H1 (cell line): ENCODE results near the gene R3HDM1. TPM values are rescaled to one million over a fixed set of nuclear protein-coding genes. Genes with fewer than 3 reads are reported as not detected.

Experiments
- CTCF ChIA-PET: fragments of 300-600 bp; sonication (Branson Sonifier 250); formaldehyde crosslinking; loops from one replicate; lab custom pipeline; 2021; ENCODE audit not compliant: partially characterized antibody; lab: Charles Lee
- POLR2A ChIA-PET: fragments of 300-600 bp; sonication (Branson Sonifier 250); formaldehyde crosslinking; loops from one replicate; lab custom pipeline; 2021; ENCODE audit warnings: inconsistent platforms; ENCODE audit not compliant: partially characterized antibody; lab: Charles Lee
- DNase-seq, 2 experiments: peaks; one replicate each; pipeline versions ENCODE4 v3.0.0 to v3.0.0-alpha.2; 2010 to 2022; ENCODE audit warnings: low spot score in 2 of 2, low read depth in 1 of 2, mixed read lengths in 1 of 2
- FAIRE-seq: peaks from 2 replicates; lab custom pipeline; 2011; peaks lifted over from hg19 to GRCh38; lab: Jason Lieb, UNC
- H2AFZ ChIP-seq: 2 replicates; pipeline ENCODE4 v1.8.1; 2012; ENCODE audit warnings: low read length, inconsistent platforms
- H2AK5ac ChIP-seq: 2 replicates; pipeline ENCODE4 v1.6.1; 2013; ENCODE audit warnings: low read depth, low read length
- H2BK120ac ChIP-seq: replicated peaks from 2 replicates; pipeline ENCODE3; 2013; ENCODE audit warnings: low read depth, low read length, inconsistent platforms
- H2BK12ac ChIP-seq: 2 replicates; pipeline ENCODE4 v1.6.1; 2013; ENCODE audit warnings: low read depth, low read length
- H2BK15ac ChIP-seq: 2 replicates; pipeline ENCODE4 v1.6.1; 2013; ENCODE audit warnings: low read length
- H2BK20ac ChIP-seq: 2 replicates; pipeline ENCODE4 v1.6.1; 2013; ENCODE audit warnings: low read length
- H2BK5ac ChIP-seq: 2 replicates; pipeline ENCODE4 v1.6.1; 2013; ENCODE audit warnings: low read depth, low read length
- H3K14ac ChIP-seq: 2 replicates; pipeline ENCODE4 v1.6.1; 2013; ENCODE audit warnings: inconsistent platforms; ENCODE audit not compliant: insufficient read length
- H3K18ac ChIP-seq: 2 replicates; pipeline ENCODE4 v1.6.1; 2013; ENCODE audit warnings: low read length; ENCODE audit errors: extremely low read depth
- H3K23ac ChIP-seq: 2 replicates; pipeline ENCODE4 v1.6.1; 2013; ENCODE audit warnings: inconsistent platforms; ENCODE audit not compliant: insufficient read length
- H3K23me2 ChIP-seq: 2 replicates; pipeline ENCODE4 v1.6.1; 2013; ENCODE audit warnings: low read depth, low read length
- H3K27ac ChIP-seq: 2 replicates; pipeline ENCODE4 v1.6.1; 2011; ENCODE audit warnings: low read depth, low read length, inconsistent platforms
- H3K27me3 ChIP-seq, 4 experiments: replicated peaks in 1 of 4; 1 replicate in 1 of 4; 2 replicates in 3 of 4; pipeline versions ENCODE4 v1.6.1 to v1.8.1; 2011 to 2013; ENCODE audit warnings: low read length in 3 of 4, mild to moderate bottlenecking in 3 of 4, inconsistent platforms in 2 of 4, mixed read lengths in 2 of 4, moderate library complexity in 1 of 4; ENCODE audit not compliant: control insufficient read depth in 3 of 4, insufficient read depth in 3 of 4; ENCODE audit errors: extremely low read depth in 1 of 4
- H3K36me3 ChIP-seq, 4 experiments: 2 replicates each; pipeline versions ENCODE4 v1.6.1 to v1.8.1; 2011 to 2013; ENCODE audit warnings: mild to moderate bottlenecking in 4 of 4, low read length in 3 of 4, moderate library complexity in 2 of 4, control low read depth in 1 of 4, inconsistent platforms in 1 of 4; ENCODE audit not compliant: insufficient read depth in 4 of 4, control insufficient read depth in 2 of 4
- H3K4ac ChIP-seq: replicated peaks from 2 replicates; pipeline ENCODE3; 2013; ENCODE audit warnings: low read length, low read depth, mixed read lengths, inconsistent platforms; ENCODE audit not compliant: insufficient read length
- H3K4me1 ChIP-seq, 4 experiments: replicated peaks in 1 of 4; 1 replicate in 1 of 4; 2 replicates in 3 of 4; pipeline versions ENCODE4 v1.6.1 to v1.8.1; 2011 to 2013; ENCODE audit warnings: low read length in 3 of 4, inconsistent platforms in 2 of 4, mixed read lengths in 1 of 4; ENCODE audit not compliant: insufficient read depth in 4 of 4, control insufficient read depth in 3 of 4
- H3K4me2 ChIP-seq, 2 experiments: 2 replicates each; pipeline versions ENCODE4 v1.6.1 to v1.8.1; 2011 to 2013; ENCODE audit warnings: low read depth in 2 of 2, low read length in 2 of 2, control low read depth in 1 of 2, inconsistent platforms in 1 of 2, mild to moderate bottlenecking in 1 of 2; ENCODE audit not compliant: insufficient read depth in 1 of 2
- H3K4me3 ChIP-seq, 4 experiments: fragments of 200-600, 300-600 bp in 1 of 4; sonication (generic), shearing (Covaris generic), sonication (Bioruptor Twin) in 1 of 4; 2 replicates each; pipeline versions ENCODE4 v1.5.1 to v1.8.1; 2011 to 2016; ENCODE audit warnings: low read length in 4 of 4, low read depth in 3 of 4, control low read depth in 2 of 4, inconsistent platforms in 2 of 4, mild to moderate bottlenecking in 2 of 4, mixed read lengths in 1 of 4, moderate library complexity in 1 of 4; ENCODE audit not compliant: insufficient read depth in 2 of 4; ENCODE audit errors: extremely low read depth in 1 of 4
- H3K56ac ChIP-seq: replicated peaks from 2 replicates; pipeline ENCODE3; 2013; ENCODE audit warnings: low read depth, mild to moderate bottlenecking, mixed read lengths, low read length, inconsistent platforms; ENCODE audit not compliant: insufficient read length
- H3K79me1 ChIP-seq: 2 replicates; pipeline ENCODE4 v1.6.1; 2013; ENCODE audit warnings: low read depth, low read length, control low read depth
- H3K79me2 ChIP-seq, 2 experiments: 2 replicates each; pipeline versions ENCODE4 v1.6.1 to v1.8.1; 2012 to 2013; ENCODE audit warnings: low read length in 2 of 2, mild to moderate bottlenecking in 2 of 2, inconsistent platforms in 1 of 2; ENCODE audit not compliant: insufficient read depth in 2 of 2, control insufficient read depth in 1 of 2
- H3K9ac ChIP-seq, 4 experiments: replicated peaks in 1 of 4; 1 replicate in 1 of 4; 2 replicates in 3 of 4; pipeline versions ENCODE4 v1.6.1 to v1.8.1; 2011 to 2013; ENCODE audit warnings: low read depth in 3 of 4, low read length in 3 of 4, control low read depth in 2 of 4, mild to moderate bottlenecking in 2 of 4, moderate library complexity in 2 of 4, inconsistent platforms in 1 of 4; ENCODE audit errors: extremely low read depth in 1 of 4
- H3K9me3 ChIP-seq, 2 experiments: 2 replicates each; pipeline versions ENCODE4 v1.6.1 to v1.8.1; 2012 to 2013; ENCODE audit warnings: mild to moderate bottlenecking in 2 of 2, moderate library complexity in 2 of 2, control low read depth in 1 of 2, inconsistent platforms in 1 of 2, low read depth in 1 of 2, low read length in 1 of 2, mixed read lengths in 1 of 2; ENCODE audit not compliant: insufficient read depth in 2 of 2
- H4K20me1 ChIP-seq, 2 experiments: replicated peaks in 1 of 2; 2 replicates each; pipeline versions ENCODE3 to v1.8.1; 2011 to 2013; ENCODE audit warnings: inconsistent platforms in 2 of 2, low read length in 2 of 2, mild to moderate bottlenecking in 1 of 2; ENCODE audit not compliant: insufficient read depth in 2 of 2, control insufficient read depth in 1 of 2
- H4K5ac ChIP-seq: 2 replicates; pipeline ENCODE4 v1.6.1; 2013; ENCODE audit warnings: low read length, low read depth, mixed read lengths, inconsistent platforms; ENCODE audit not compliant: insufficient read length
- H4K8ac ChIP-seq: 2 replicates; pipeline ENCODE4 v1.8.0; 2013; ENCODE audit warnings: mild to moderate bottlenecking, moderate library complexity, low read length, inconsistent platforms; ENCODE audit not compliant: insufficient read depth; ENCODE audit errors: extremely low read depth
- H4K91ac ChIP-seq: replicated peaks from 2 replicates; pipeline ENCODE3; 2013; ENCODE audit warnings: low read length, mixed read lengths, inconsistent platforms; ENCODE audit not compliant: insufficient read length
- BCL11A ChIP-seq, 2 experiments: IDR thresholded peaks; one replicate each; pipeline ENCODE4 v1.6.1; 2011; ENCODE audit warnings: low read depth in 2 of 2, low read length in 2 of 2, mild to moderate bottlenecking in 2 of 2
- CBX8 ChIP-seq: fragments of 300-800, 300-1000 bp; sonication (generic); IDR thresholded peaks from 2 replicates; pipeline ENCODE4 v1.7.1; 2016; ENCODE audit warnings: low read depth, low read length, borderline replicate concordance
- GTF2F1 ChIP-seq: IDR thresholded peaks from 2 replicates; pipeline ENCODE4 v1.6.1; 2012; ENCODE audit warnings: low read depth, low read length, improper control_type of control experiment, borderline replicate concordance
- PHF8 ChIP-seq: fragments of 200-600 bp; sonication (generic); conservative IDR thresholded peaks from 2 replicates; pipeline ENCODE4 v1.7.1; 2012; ENCODE audit warnings: low read depth, mild to moderate bottlenecking, inconsistent platforms, low read length, moderate library complexity
- POU5F1 ChIP-seq: IDR thresholded peaks from 2 replicates; pipeline ENCODE4 v1.6.1; 2011; ENCODE audit warnings: low read depth, mild to moderate bottlenecking, low read length, moderate library complexity
- SRF ChIP-seq: IDR thresholded peaks from 2 replicates; pipeline ENCODE4 v1.6.1; 2011; ENCODE audit warnings: mild to moderate bottlenecking, low read depth, low read length, moderate library complexity
- WGBS, 2 experiments: shearing (Covaris generic) in 1 of 2; methylation state at CpG; one replicate each; pipeline versions ENCODE4 v1.1.6 to v1.1.7; 2013 to 2015; ENCODE audit warnings: low lambda C conversion rate in 2 of 2, mixed read lengths in 2 of 2, inconsistent platforms in 1 of 2, low coverage in 1 of 2, missing lambda C conversion rate in 1 of 2; ENCODE audit not compliant: insufficient replicate concordance in 2 of 2, insufficient coverage in 1 of 2, insufficient read length in 1 of 2; ENCODE audit errors: extremely low coverage in 1 of 2, missing lambda C conversion rate in 1 of 2; 5-methylcytosine and 5-hydroxymethylcytosine counted together
- polyA plus RNA-seq, 7 experiments: library from polyadenylated mRNA; depleted of rRNA in 3 of 7; stranded (reverse) in 5 of 7; unstranded in 2 of 7; fragments of >200 nt in 5 of 7; fragments of 200-250 nt in 2 of 7; gene quantifications; 1 replicate in 5 of 7; 2 replicates in 1 of 7; 4 replicates in 1 of 7; pipeline versions ENCODE4 v1.2.1 to v1.2.3, GENCODE V29; 2011 to 2013; ENCODE audit warnings: missing spikeins in 2 of 7, mixed read lengths in 2 of 7
- total RNA-seq: library from RNA; stranded (reverse); fragmentation: NEBNext Ultra II Directional; extraction: Animal tissue kit (Norgen Biotek cat#: 25700); gene quantifications from 2 replicates; pipeline ENCODE4 v1.2.1, GENCODE V29; 2021

R3HDM1 gene
- total and polyA plus RNA-seq, 2 of the 8 experiments (the other 6 are each of a cell fraction or from before 2014, with no cell fraction given), result 77.7 to 120 TPM

- DNase-seq (no peak), FAIRE-seq (no peak)
- Histone ChIP-seq H3K23me2 (no peaks in the 10 kb centered on the region), H3K79me1 (no peaks in the 10 kb centered on the region), H3K9ac (no peak overlapping the region), H3K14ac (no peak overlapping the region), H4K8ac (no peak overlapping the region), H3K4ac (no peak overlapping the region), H3K79me2 (no peaks in the 10 kb centered on the region), H3K4me1 (no peaks in the 10 kb centered on the region), H3K4me2 (no peak overlapping the region), H2BK15ac (no peak overlapping the region), H3K27ac (no peak overlapping the region), H4K20me1 (no peaks in the 10 kb centered on the region), H3K18ac (no peak overlapping the region), H2BK12ac (no peak overlapping the region), H3K9me3 (no peaks in the 10 kb centered on the region), H2BK120ac (no peak overlapping the region), H2AFZ (no peak overlapping the region), H2BK5ac (no peak overlapping the region), H3K36me3 (peaks cover 0 to 13% (median 7%) of the 10 kb centered on the region in 4 experiments; a peak in 4 of 8 replicates), H2BK20ac (no peak overlapping the region), H3K4me3 (no peak overlapping the region), H3K56ac (no peak overlapping the region), H3K27me3 (no peaks in the 10 kb centered on the region), H2AK5ac (no peak overlapping the region), H4K5ac (no peak overlapping the region), H3K23ac (no peak overlapping the region), H4K91ac (no peak overlapping the region)
- POLR2A ChIA-PET, result interaction anchor here (0.7 to 1.6 kb wide), 2 partner anchors 13 to 14 kb away, joined by 3 to 6 read pairs; partner anchors contain the start of gene UBXN4
- CTCF ChIA-PET, result interaction anchor here (1.3 to 3.8 kb wide), 3 partner anchors 12 to 70 kb away, joined by 5 to 19 read pairs (median 8); partner anchors contain the start of gene UBXN4
- 94% methylated on average over 2 of the region's 2 CpGs; no CpG with 5 or more reads in 1 of the 2 experiments for WGBS, 2 experiments
- no peak for TF ChIP-seq PHF8
- TF ChIP-seq BCL11A (IDR thresholded peaks at IDR 0.05; ENCODE audit: low read depth in 2 of 2, low read length in 2 of 2), result no peak
- TF ChIP-seq GTF2F1, result no peak
- TF ChIP-seq POU5F1, result no peak
- no peak for TF ChIP-seq SRF
- TF ChIP-seq CBX8, result no peak
Observed at GRCh38 chr2:135728064-135728743, 196.9 kb downstream of the R3HDM1 start.
